ENCODE data around the gene TTC39B.

The TTC39B gene

DNA sequence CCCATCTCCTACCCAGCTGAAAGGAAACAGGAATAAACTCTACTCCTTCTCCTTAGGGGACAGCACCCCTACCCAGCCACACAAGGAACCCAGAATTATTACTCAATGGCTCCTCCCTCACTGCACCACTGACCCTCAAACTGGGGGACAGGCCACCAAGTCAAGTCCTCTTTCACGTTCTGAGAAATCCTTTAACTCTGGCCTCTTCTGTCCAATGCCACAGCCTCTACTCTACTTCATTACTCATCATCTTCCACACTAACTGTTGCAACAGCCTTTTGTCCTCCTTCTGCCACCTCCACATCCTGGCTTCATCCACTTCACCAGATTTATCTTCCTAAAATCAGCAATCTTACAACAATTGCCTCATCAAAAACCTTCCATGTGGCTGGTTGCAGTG is 6.8 kb downstream of the TTC39B start:
- H3K27ac ChIP-seq (ENCODE audit: low read length), result no peak overlapping the region

DNA sequence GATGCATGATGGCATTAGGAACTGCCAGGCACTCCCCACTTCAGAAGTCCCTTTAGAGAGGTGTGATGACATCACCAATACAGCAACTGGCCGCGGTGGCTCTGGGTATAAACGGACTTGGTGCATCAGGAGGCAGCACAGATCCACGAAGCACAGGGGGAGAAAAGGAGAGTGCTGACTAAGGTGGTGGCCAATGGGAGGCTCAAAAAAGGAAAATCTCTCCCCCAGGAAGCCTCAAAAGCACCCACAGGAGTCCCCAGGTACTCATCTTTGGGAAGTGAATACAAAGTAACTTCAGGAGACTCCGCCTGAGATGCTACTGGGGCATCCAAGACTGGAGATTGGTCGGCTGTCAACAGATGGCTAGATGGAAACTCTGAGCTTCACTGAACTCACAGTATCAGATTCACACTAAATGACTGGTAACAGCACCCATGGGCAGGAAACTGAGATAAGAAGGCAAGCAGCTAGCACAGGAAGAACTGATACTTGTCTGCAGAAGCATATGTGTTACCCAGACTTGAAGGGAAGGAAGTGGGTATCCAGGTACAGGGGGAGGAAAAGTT is 7.6 kb downstream of the TTC39B start:
- H3K36me3 ChIP-seq (ENCODE audit: control insufficient read depth in 1 of 2, insufficient read depth in 2 of 2, low read length in 2 of 2), result peaks cover 3 to 4% of the 10 kb centered on the region in 2 donors
- no peaks in the 10 kb centered on the region for H3K27me3 ChIP-seq (ENCODE audit: low read depth, low read length)
- H3K27ac ChIP-seq (ENCODE audit: low read length), result no peak overlapping the region
- no peaks in the 10 kb centered on the region for H3K9me3 ChIP-seq (ENCODE audit: control insufficient read depth in 1 of 2, low read length in 2 of 2)
- no peak overlapping the region for H3K4me3 ChIP-seq (ENCODE audit: low read depth in 1 of 2, low read length in 2 of 2)
- H3K4me1 ChIP-seq (ENCODE audit: control insufficient read depth in 1 of 2, insufficient read depth in 2 of 2, low read length in 2 of 2), result peaks cover 11 to 12% of the 10 kb centered on the region in 2 donors

More for the DNA sequence above, 6.8 kb downstream of the TTC39B start:
- Histone ChIP-seq H3K9me3 (ENCODE audit: control insufficient read depth in 1 of 2, low read length in 2 of 2) (no peaks in the 10 kb centered on the region), H3K36me3 (ENCODE audit: control insufficient read depth in 1 of 2, insufficient read depth in 2 of 2, low read length in 2 of 2) (peaks cover 3 to 4% of the 10 kb centered on the region in 2 donors), H3K27me3 (ENCODE audit: low read depth, low read length) (no peaks in the 10 kb centered on the region), H3K4me3 (ENCODE audit: low read depth in 1 of 2, low read length in 2 of 2) (no peak overlapping the region), H3K4me1 (ENCODE audit: control insufficient read depth in 1 of 2, insufficient read depth in 2 of 2, low read length in 2 of 2) (peaks cover 5 to 6% of the 10 kb centered on the region in 2 donors)

DNA sequence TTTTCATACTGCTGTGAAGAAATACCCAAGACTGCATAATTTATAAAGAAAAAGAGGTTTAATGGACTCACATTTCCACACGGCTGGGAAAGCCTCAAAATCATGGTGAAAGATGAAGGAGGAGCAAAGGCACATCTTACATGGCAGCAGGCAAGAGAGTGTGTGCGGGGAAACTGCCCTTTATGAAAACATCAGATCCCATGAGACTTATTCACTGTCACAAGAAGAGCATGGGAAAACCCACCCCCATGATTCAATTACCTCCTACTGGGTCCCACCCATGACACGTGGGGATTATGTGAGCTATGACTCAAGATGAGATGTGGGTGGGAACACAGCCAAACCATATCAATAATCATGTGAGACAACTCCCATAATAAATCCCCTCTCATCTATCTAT is 8.7 kb downstream of the TTC39B start:
- H3K4me3 ChIP-seq (ENCODE audit: low read depth in 1 of 2, low read length in 2 of 2), result no peak overlapping the region
- peaks cover 3 to 4% of the 10 kb centered on the region in 2 donors for H3K36me3 ChIP-seq (ENCODE audit: control insufficient read depth in 1 of 2, insufficient read depth in 2 of 2, low read length in 2 of 2)
- H3K27me3 ChIP-seq (ENCODE audit: low read depth, low read length), result no peaks in the 10 kb centered on the region
- H3K9me3 ChIP-seq (ENCODE audit: control insufficient read depth in 1 of 2, low read length in 2 of 2), result no peaks in the 10 kb centered on the region
- no peak overlapping the region for H3K27ac ChIP-seq (ENCODE audit: low read length)
- H3K4me1 ChIP-seq (ENCODE audit: control insufficient read depth in 1 of 2, insufficient read depth in 2 of 2, low read length in 2 of 2), result peaks cover 15 to 17% of the 10 kb centered on the region in 2 donors

DNA sequence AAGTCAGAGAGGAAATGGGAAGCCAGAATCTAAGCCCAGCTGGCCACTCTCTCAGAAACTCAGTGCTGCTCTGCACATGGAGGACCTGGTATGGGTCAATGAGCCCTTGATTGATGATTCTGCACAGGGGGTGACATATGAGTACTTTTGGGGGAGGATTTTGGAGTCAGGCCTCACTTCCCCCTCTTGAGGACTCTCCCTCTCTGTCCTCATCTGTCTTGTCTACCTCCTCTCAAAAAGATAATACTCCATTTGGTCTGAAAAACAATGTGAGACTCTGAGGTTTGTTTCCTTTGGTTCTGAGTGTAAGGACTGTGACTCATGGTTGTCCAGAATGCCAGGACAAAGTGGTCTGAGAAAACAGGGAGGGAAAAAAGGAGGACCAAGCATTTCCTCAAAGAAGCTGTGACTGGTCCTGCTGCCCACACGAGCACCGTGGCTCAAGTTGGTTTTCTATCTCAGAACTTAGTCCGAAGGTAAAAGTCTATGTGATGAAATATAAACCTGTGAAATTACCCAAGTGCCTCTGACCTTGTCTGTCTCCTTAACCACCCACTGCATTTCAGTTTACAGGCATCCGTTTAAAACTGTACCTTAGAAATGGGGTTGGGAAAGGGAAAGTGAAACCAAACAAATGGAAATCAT is 11.1 kb downstream of the TTC39B start:
- H3K27me3 ChIP-seq (ENCODE audit: low read depth, low read length), result no peaks in the 10 kb centered on the region
- peaks cover 3 to 4% of the 10 kb centered on the region in 2 donors for H3K36me3 ChIP-seq (ENCODE audit: control insufficient read depth in 1 of 2, insufficient read depth in 2 of 2, low read length in 2 of 2)
- no peaks in the 10 kb centered on the region for H3K9me3 ChIP-seq (ENCODE audit: control insufficient read depth in 1 of 2, low read length in 2 of 2)
- H3K4me1 ChIP-seq (ENCODE audit: control insufficient read depth in 1 of 2, insufficient read depth in 2 of 2, low read length in 2 of 2), result peaks cover 15 to 17% of the 10 kb centered on the region in 2 donors
- peak overlapping the region; percentile 95 for H3K27ac ChIP-seq (ENCODE audit: low read length)
- H3K4me3 ChIP-seq (ENCODE audit: low read depth in 1 of 2, low read length in 2 of 2), result peak overlapping the region; percentile 64 to 74

DNA sequence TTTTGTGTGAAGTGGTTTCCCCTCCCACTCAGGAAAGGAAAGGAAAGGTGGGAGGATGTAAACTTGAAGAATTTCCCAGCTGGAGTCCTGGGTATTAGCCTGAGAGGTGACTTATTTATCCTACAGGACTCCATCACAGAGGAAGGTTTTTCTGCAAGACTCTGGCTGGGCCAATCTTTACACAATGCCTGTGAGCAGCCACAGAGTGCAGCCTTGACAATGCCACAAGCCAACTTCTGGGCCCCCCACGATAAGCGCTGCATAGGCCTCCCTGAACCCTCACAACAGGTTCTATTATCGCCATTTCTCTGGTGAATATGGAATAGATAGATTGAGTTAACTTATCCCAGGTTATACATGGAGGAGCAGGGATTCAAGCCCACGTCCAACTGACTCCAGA is 12.4 kb downstream of the TTC39B start:
- Histone ChIP-seq H3K36me3 (ENCODE audit: control insufficient read depth in 1 of 2, insufficient read depth in 2 of 2, low read length in 2 of 2) (peaks cover 3 to 4% of the 10 kb centered on the region in 2 donors), H3K27ac (ENCODE audit: low read length) (peak overlapping the region; percentile 30), H3K9me3 (ENCODE audit: control insufficient read depth in 1 of 2, low read length in 2 of 2) (no peaks in the 10 kb centered on the region), H3K4me3 (ENCODE audit: low read depth in 1 of 2, low read length in 2 of 2) (no peak overlapping the region), H3K4me1 (ENCODE audit: control insufficient read depth in 1 of 2, insufficient read depth in 2 of 2, low read length in 2 of 2) (peaks cover 15 to 17% of the 10 kb centered on the region in 2 donors), H3K27me3 (ENCODE audit: low read depth, low read length) (no peaks in the 10 kb centered on the region)

DNA sequence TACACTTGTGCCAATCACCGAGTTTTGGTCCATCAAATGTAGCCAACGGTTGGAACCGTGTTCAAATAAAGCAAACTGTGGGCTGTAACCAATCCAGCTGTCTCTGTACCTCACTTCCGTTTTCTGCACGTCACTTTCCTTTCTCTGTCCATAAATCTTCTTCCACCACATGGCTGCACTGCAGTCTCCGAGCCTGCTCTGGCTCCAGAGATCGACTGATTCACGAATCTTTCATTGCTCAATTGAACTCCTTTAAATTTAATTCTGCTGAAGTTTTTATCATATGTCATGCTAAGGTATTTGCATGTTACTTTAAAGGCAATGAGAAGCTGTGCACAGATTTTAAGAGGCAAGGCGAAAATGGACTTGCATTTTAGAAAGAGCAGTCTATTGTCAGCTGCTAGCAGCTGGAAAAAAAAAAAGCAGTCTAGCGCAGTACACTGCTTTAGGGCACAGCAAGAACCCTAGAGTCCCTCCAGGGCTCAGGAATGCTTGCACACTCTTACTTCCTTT is 13.2 kb downstream of the TTC39B start:
- H3K27me3 ChIP-seq (ENCODE audit: low read depth, low read length), result no peaks in the 10 kb centered on the region
- H3K9me3 ChIP-seq (ENCODE audit: control insufficient read depth in 1 of 2, low read length in 2 of 2), result no peaks in the 10 kb centered on the region
- peaks cover 3 to 4% of the 10 kb centered on the region in 2 donors for H3K36me3 ChIP-seq (ENCODE audit: control insufficient read depth in 1 of 2, insufficient read depth in 2 of 2, low read length in 2 of 2)
- H3K4me3 ChIP-seq (ENCODE audit: low read depth in 1 of 2, low read length in 2 of 2), result peak overlapping the region in 1 of 2 donors; percentile 15
- no peak overlapping the region for H3K27ac ChIP-seq (ENCODE audit: low read length)
- peaks cover 15 to 17% of the 10 kb centered on the region in 2 donors for H3K4me1 ChIP-seq (ENCODE audit: control insufficient read depth in 1 of 2, insufficient read depth in 2 of 2, low read length in 2 of 2)

DNA sequence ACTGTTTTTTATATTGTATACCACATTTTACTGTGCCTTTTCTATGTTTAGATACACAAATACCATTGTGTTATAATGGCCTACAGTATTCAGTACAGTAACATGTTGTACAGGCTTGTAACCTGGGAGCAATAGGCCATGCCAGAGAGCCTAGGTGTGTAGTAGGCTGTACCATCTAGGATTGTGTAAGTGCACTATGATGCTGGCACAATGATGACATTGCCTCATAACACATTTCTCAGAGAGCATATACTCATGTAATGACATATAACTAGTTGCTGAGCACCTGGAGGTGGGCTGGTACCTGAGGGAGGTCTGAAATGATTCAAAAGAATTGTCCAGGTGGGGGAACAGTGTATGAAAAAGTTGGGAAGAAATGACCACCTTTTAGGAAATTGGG is 13.9 kb downstream of the TTC39B start:
- H3K27me3 ChIP-seq (ENCODE audit: low read depth, low read length), result no peaks in the 10 kb centered on the region
- H3K36me3 ChIP-seq (ENCODE audit: control insufficient read depth in 1 of 2, insufficient read depth in 2 of 2, low read length in 2 of 2), result peaks cover 4 to 6% of the 10 kb centered on the region in 2 donors
- H3K4me1 ChIP-seq (ENCODE audit: control insufficient read depth in 1 of 2, insufficient read depth in 2 of 2, low read length in 2 of 2), result peaks cover 15 to 17% of the 10 kb centered on the region in 2 donors
- H3K4me3 ChIP-seq (ENCODE audit: low read depth in 1 of 2, low read length in 2 of 2), result no peak overlapping the region
- no peaks in the 10 kb centered on the region for H3K9me3 ChIP-seq (ENCODE audit: control insufficient read depth in 1 of 2, low read length in 2 of 2)
- no peak overlapping the region for H3K27ac ChIP-seq (ENCODE audit: low read length)

DNA sequence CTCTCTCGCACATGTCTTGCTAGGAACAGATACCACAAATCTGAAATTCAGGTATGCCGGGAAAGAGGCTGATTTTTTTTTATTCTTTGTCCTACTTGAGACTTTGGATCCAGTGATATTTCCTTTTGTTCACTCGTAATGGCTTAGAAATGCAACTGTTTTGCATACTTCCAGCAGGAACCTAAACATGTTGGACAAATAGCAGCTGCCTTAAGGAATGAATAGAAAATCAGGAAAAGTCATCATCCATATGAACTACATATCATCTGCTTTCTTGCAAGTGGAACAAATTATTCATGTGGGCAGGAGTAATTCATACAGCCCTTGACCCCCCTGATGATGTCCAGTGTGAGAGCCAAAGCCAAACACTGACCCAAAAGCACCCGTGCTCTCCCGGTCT is 17.4 kb downstream of the TTC39B start:
- H3K36me3 ChIP-seq (ENCODE audit: control insufficient read depth in 1 of 2, insufficient read depth in 2 of 2, low read length in 2 of 2), result peaks cover 0 to 3% of the 10 kb centered on the region in 2 donors
- no peak overlapping the region for H3K27ac ChIP-seq (ENCODE audit: low read length)
- H3K9me3 ChIP-seq (ENCODE audit: control insufficient read depth in 1 of 2, low read length in 2 of 2), result no peaks in the 10 kb centered on the region
- no peaks in the 10 kb centered on the region for H3K27me3 ChIP-seq (ENCODE audit: low read depth, low read length)
- H3K4me3 ChIP-seq (ENCODE audit: low read depth in 1 of 2, low read length in 2 of 2), result no peak overlapping the region
- H3K4me1 ChIP-seq (ENCODE audit: control insufficient read depth in 1 of 2, insufficient read depth in 2 of 2, low read length in 2 of 2), result peaks cover 3 to 8% of the 10 kb centered on the region in 2 donors

DNA sequence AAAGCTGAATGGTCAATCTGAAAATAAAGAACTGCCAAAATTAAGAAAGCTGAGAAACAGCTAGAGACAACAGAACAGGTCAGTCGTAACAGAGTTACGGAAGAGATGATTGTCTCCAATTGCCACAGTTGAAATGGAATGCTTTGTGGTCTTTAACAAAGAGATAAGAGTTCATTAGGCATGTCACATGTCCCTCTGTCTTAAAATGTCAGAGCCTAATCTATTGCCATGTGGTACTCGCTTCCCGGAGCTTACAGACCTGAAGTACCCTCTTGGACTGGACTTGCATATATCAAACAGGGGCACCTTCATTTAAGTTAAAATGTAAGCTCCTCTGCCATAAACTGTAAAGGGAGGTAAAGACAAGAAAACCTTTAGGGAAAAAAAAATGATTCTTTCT is 19.7 kb downstream of the TTC39B start:
- H3K27me3 ChIP-seq (ENCODE audit: low read depth, low read length), result no peaks in the 10 kb centered on the region
- H3K4me1 ChIP-seq (ENCODE audit: control insufficient read depth in 1 of 2, insufficient read depth in 2 of 2, low read length in 2 of 2), result no peaks in the 10 kb centered on the region
- peaks cover 0 to 3% of the 10 kb centered on the region in 2 donors for H3K36me3 ChIP-seq (ENCODE audit: control insufficient read depth in 1 of 2, insufficient read depth in 2 of 2, low read length in 2 of 2)
- no peak overlapping the region for H3K4me3 ChIP-seq (ENCODE audit: low read depth in 1 of 2, low read length in 2 of 2)
- no peaks in the 10 kb centered on the region for H3K9me3 ChIP-seq (ENCODE audit: control insufficient read depth in 1 of 2, low read length in 2 of 2)
- H3K27ac ChIP-seq (ENCODE audit: low read length), result no peak overlapping the region

DNA sequence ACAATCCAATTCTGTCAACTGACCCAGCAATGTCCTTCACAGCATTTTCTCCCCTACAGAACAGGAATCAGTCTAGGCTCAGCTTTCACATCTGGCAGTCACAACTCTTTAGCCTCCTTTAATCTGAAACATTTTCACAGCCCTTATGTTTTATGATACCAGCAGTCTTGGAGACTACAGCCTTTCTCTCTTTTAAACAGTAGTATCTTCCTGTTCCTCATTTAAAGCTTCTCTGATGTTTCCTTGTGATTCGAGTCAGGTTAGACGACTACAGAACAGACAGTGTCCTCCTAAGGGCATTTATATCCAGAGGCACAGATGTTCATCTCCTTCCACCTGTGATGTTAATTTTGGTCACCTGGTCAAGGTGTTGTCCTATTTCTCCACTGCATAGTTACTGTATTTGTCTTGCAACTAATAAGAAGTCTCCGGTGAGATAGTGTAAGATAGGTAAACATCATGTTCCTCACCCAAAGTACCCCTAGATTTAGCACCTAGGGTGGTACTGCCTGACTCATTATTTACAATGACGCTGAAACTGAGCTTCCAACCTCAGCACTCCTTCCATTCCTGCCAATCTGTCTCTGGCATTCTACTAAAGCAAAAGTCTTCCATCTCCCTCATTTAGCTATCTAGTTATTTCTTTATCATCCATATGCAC is 20.7 kb downstream of the TTC39B start:
- H3K4me1 ChIP-seq (ENCODE audit: control insufficient read depth in 1 of 2, insufficient read depth in 2 of 2, low read length in 2 of 2), result no peaks in the 10 kb centered on the region
- H3K4me3 ChIP-seq (ENCODE audit: low read depth in 1 of 2, low read length in 2 of 2), result no peak overlapping the region
- H3K36me3 ChIP-seq (ENCODE audit: control insufficient read depth in 1 of 2, insufficient read depth in 2 of 2, low read length in 2 of 2), result peaks cover 0 to 3% of the 10 kb centered on the region in 2 donors
- H3K9me3 ChIP-seq (ENCODE audit: control insufficient read depth in 1 of 2, low read length in 2 of 2), result no peaks in the 10 kb centered on the region
- no peak overlapping the region for H3K27ac ChIP-seq (ENCODE audit: low read length)
- no peaks in the 10 kb centered on the region for H3K27me3 ChIP-seq (ENCODE audit: low read depth, low read length)

DNA sequence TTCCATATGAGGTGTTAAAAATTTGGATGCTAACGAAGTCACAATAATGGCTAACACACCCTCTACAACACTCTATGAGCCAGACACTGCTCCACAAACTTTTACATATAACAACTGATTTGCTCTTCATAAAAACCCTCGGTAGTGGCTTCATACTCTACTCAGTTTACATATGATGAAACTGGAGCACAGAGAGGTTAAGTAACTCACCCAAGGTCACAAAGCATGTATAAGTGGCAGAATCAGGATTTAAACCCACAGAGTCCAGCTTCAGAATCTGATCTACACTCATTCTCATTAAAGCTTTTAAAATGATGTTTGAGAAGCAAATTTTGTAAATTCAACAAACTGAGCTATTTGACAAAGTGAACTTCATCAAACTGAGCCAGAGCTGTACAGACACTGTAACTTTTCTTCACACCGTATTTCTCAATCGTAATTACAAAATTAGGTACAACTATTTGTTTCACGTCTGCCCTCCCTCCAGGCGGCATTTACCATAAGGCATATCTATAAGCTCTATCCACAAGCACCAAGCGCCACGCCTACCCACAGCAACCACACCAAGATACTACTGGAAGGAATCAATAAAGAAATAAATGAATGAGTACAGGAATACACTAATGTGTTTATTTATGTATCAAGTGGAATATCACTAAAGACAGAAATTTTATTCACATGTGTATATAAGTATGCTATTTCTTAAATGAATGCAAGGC is 24.3 kb downstream of the TTC39B start:
- Histone ChIP-seq H3K9me3 (ENCODE audit: control insufficient read depth in 1 of 2, low read length in 2 of 2) (no peaks in the 10 kb centered on the region), H3K36me3 (ENCODE audit: control insufficient read depth in 1 of 2, insufficient read depth in 2 of 2, low read length in 2 of 2) (no peaks in the 10 kb centered on the region)

More for the DNA sequence above, 24.3 kb downstream of the TTC39B start:
- Histone ChIP-seq H3K27me3 (ENCODE audit: low read depth, low read length) (no peaks in the 10 kb centered on the region), H3K4me1 (ENCODE audit: control insufficient read depth in 1 of 2, insufficient read depth in 2 of 2, low read length in 2 of 2) (no peaks in the 10 kb centered on the region), H3K4me3 (ENCODE audit: low read depth in 1 of 2, low read length in 2 of 2) (no peak overlapping the region), H3K27ac (ENCODE audit: low read length) (no peak overlapping the region)

Data from muscle layer of duodenum (tissue), 2 donors.